Activated T-helper 17 cell treated with anti-CD3 and anti-CD28 coated beads, Interleukin-2, amount 50 U/mL, for 72 hours (primary cell): Measurements from ENCODE around the gene CA10. TPM values are rescaled to one million over a fixed set of nuclear protein-coding genes. Genes with fewer than 3 reads are reported as not detected.

ENCODE experiments used
- ATAC-seq: fragments of 150-1000 bp; cut with Tn5 transposase; replicated peaks from 2 replicates; pipeline ENCODE4 v1.10.0; 2021; ENCODE audit warnings: mild to moderate bottlenecking, moderate library complexity
- H3K27ac Mint-ChIP-seq: one replicate; pipeline ENCODE4 v1.8.0; 2022; ENCODE audit warnings: mixed read lengths
- H3K27me3 Mint-ChIP-seq: one replicate; pipeline ENCODE4 v1.8.0; 2022; ENCODE audit warnings: mixed read lengths
- H3K36me3 Mint-ChIP-seq: one replicate; pipeline ENCODE4 v1.8.0; 2022; ENCODE audit warnings: low read depth, mild to moderate bottlenecking, mixed read lengths
- H3K4me1 Mint-ChIP-seq: one replicate; pipeline ENCODE4 v1.8.0; 2022; ENCODE audit warnings: mixed read lengths
- H3K4me3 Mint-ChIP-seq: one replicate; pipeline ENCODE4 v1.8.0; 2022; ENCODE audit warnings: mild to moderate bottlenecking, mixed read lengths
- H3K9me3 Mint-ChIP-seq: one replicate; pipeline ENCODE4 v1.8.0; 2022; ENCODE audit warnings: mixed read lengths
- total RNA-seq, 2 donors: library from RNA; stranded (reverse); gene quantifications; one replicate each; pipeline ENCODE4 v1.2.3, GENCODE V29; 2022

The CA10 gene
- total RNA-seq: under 1 TPM in 1 of 2 donors, not detected in 1; 0.56 TPM

DNA sequence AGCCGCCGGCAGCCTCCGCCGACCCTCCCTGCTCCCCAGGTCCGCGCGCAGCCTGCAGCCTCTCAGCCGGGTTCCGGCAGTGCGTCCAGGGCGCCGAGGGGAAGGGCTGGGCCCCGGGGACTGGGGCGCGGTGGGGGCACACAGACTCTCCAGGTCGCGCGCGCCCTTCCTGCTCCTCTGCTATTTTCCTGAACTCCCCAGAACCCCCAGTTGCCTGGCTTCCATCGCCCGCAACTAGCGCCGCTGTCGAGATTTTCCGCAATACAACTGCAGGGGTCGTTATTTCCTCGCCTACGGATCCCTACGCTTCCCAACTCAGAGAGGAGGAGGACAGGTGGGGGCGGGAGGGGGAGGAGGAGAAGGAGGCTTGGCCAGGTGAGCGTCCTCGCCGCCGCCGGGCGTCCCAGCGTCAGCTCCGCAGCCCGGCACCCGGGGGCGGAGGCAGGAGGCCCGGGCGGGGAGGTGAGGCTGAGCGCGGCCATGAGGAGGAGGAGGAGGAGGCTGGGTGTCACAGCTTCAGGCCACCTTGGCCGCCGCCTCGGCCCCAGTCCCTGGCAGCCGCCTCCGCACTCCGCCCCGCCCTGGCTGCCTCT lies at the start of gene CA10:
Gene CA10 (minus strand): TSS at position 265 of the 593 bp plus-strand sequence.
- H3K4me1 Mint-ChIP-seq: peaks cover 5% of the 10 kb centered on the region
- H3K27ac Mint-ChIP-seq: no peak within 1 kb of the TSS
- H3K9me3 Mint-ChIP-seq: no peaks in the 10 kb centered on the region
- peak; percentile 19 for ATAC-seq
- H3K4me3 Mint-ChIP-seq: peak within 1 kb of the TSS; percentile 59
- H3K27me3 Mint-ChIP-seq: peaks cover 58% of the 10 kb centered on the region
- H3K36me3 Mint-ChIP-seq: no peaks in the 10 kb centered on the region

DNA sequence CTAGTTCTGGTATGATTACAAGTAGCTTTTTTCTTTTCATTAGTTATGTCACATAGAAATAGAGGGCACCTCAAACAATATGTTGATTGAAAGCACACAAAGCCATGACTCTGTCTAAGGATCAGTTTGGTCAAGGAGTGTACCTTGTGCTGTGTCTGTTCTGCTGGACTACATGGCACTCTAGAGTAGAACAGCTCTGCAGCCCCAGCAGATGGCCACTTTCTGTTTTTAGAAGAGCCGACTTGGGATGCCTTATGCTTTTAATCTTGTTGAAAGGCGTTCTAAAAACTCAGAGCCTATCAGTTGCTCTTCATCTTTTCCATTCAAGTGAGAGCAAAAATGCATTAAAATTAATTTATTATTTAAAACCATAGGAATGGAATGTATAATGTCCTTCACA lies 49.3 kb upstream of the CA10 start:
- no peak for ATAC-seq
- Mint-ChIP-seq H3K36me3 (no peaks in the 10 kb centered on the region), H3K9me3 (no peaks in the 10 kb centered on the region), H3K4me3 (no peak overlapping the region), H3K27me3 (no peaks in the 10 kb centered on the region), H3K4me1 (no peaks in the 10 kb centered on the region), H3K27ac (no peak overlapping the region)

DNA sequence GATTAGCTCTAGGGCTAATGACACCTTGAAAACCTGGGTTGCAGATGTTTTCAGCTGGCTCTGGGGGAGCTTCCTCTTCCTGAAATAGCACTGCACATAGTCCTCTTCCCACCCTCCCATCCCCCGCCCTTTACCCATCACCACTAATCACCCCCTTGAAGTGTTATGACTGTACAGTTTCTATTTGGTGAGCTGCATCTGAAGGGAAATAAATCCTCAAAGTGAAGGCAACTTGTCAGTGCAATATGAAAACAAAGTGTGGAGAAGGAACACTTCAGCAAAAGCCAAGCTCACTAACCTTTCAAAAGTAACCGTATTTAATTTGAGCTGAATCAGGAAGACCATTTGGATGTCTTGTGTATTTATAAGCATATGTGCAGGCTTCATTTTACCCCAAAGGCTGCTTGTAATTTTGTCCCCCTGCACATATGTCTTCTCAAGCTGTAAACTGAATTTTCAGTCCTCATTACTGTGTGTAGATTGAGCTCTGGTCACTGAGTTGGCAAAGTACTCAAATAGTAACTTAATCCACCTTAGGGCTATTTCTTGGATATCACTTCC lies 44.1 kb upstream of the CA10 start:
- Mint-ChIP-seq H3K4me3 (no peak overlapping the region), H3K27ac (no peak overlapping the region), H3K36me3 (no peaks in the 10 kb centered on the region), H3K27me3 (peaks cover 5% of the 10 kb centered on the region), H3K4me1 (no peaks in the 10 kb centered on the region), H3K9me3 (no peaks in the 10 kb centered on the region)
- ATAC-seq: no peak

DNA sequence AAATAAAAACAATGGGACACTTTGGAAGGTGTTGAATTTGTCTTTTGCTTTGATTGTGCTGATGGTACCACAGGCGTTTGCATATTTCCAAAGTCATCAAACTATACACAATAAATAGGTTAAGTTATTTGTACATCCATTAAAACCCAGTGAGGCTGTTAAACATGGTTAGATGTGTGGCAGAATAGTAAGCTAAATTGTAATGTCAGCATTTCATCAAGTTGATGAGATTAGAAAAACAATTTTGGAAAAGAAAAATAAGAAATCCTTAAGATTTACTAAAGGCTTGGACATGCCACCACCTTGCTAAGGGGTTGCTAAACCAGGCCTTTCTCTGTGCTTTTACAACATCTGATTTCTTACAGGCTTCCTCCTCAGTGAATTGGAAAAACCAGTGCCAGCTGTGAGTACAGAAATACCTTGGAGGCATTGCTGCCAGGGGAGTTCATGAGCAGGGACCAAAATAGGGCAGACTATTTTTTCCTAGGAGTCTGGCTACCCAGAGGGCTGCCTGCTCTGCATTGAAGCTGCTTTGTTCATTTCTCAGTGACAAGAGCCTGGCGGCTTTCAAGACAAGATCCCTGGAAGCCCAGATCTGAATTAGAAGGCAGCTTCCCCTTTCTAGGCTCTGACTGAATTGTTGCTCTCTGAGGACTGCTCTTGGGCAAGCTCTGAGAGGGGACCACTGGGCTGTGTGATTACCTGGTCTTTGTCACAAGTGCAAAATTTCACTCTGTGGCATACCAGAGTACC lies 43.4 kb upstream of the CA10 start:
- Mint-ChIP-seq H3K4me3 (no peak overlapping the region), H3K9me3 (no peaks in the 10 kb centered on the region)

DNA sequence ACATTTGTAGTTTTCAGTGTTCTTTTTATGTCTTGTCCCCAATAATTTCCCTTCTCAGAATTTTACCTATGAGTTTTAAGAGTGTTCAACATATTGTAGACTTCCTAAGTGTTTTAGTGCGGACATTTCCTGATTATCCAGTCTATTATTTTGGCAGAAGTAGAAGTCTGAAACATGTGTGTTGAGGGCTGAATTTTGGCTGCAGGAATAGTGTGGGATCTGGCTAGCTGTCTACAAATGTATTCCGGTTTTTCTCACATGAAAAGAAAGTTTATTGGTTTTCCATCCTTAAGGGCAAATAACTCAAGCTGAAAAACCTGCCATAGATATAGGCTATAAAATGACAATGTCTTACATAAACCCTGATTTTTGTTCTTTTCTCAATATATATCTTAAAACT lies 33.0 kb upstream of the CA10 start:
- Mint-ChIP-seq H3K27me3 (peaks cover 19% of the 10 kb centered on the region), H3K9me3 (no peaks in the 10 kb centered on the region), H3K27ac (no peak overlapping the region), H3K4me1 (no peaks in the 10 kb centered on the region), H3K4me3 (no peak overlapping the region), H3K36me3 (no peaks in the 10 kb centered on the region)
- no peak for ATAC-seq

More for the DNA sequence above, 43.4 kb upstream of the CA10 start:
- ATAC-seq: no peak
- H3K27me3 Mint-ChIP-seq: peaks cover 6% of the 10 kb centered on the region
- H3K27ac Mint-ChIP-seq: no peak overlapping the region
- no peaks in the 10 kb centered on the region for H3K4me1 Mint-ChIP-seq
- no peaks in the 10 kb centered on the region for H3K36me3 Mint-ChIP-seq

DNA sequence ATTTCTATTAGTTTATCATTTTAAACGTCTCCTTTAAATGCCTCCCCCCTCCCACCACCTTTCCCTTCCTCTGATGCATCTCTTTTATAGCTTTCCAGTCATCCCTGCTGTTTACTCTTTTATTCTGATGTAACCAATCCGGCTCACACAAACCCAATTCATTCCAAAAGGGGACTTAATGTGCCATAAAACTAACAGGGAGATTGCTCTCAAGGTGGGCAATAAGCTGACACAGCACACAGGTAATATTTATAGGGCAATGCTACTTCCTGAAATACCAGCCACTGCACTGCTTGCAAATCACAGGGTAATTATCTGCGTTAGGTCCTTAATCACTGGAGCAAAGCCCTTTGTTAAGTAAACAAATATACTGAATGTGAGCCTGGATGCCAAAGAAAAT lies 23.3 kb upstream of the CA10 start:
- Mint-ChIP-seq H3K4me3 (no peak overlapping the region), H3K27ac (no peak overlapping the region), H3K9me3 (no peaks in the 10 kb centered on the region), H3K4me1 (no peaks in the 10 kb centered on the region), H3K36me3 (no peaks in the 10 kb centered on the region), H3K27me3 (peaks cover 37% of the 10 kb centered on the region)
- no peak for ATAC-seq

DNA sequence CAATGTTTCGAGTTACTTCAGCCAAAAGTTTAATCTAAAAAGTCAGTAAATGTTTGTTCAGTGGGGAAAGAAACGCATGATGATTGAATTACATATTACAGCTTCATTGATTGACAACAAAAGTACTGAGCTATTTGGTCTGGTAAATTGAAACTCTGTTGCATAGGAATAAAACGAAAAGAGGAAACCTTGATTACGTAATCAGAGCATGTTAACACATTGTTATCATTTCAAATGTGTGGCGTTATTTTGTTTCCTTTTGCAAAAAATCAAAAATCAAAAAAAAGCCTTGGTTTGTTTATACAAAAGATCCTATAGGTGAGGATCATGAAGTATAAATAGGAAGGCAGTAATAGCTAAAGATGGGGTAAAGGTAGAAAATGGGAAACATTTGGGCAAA lies 19.5 kb upstream of the CA10 start:
- Mint-ChIP-seq H3K9me3 (no peaks in the 10 kb centered on the region), H3K36me3 (no peaks in the 10 kb centered on the region), H3K4me1 (no peaks in the 10 kb centered on the region), H3K27ac (no peak overlapping the region), H3K27me3 (peaks cover 31% of the 10 kb centered on the region), H3K4me3 (no peak overlapping the region)
- no peak for ATAC-seq

DNA sequence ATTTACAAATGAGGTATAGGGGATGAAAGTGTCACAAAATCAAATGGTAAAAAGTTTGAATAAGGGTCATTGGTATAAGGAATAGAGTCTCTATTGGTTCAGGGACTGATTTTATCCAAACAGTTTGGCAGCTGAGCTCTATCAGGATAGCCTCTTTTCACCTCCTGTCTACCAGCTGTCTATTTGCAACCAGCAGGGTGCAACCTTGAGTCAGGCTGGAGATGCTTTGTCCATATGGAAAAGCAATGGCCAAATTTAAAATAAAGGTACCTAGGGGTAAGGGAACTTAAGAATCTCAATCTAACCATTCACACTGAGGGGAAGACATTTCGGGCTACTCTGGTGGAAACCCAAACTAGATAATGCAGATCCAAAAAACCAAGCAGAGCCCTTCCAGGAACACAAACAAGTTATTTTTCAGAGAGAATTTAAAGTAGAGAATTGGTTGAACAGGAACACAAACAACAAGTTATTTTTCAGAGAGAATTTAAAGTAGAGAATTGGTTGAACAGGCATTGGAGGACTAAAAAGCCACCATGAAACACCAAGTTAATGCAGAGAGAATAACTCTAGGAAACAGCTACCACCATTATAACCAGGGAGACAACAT lies 12.6 kb upstream of the CA10 start:
- no peaks in the 10 kb centered on the region for H3K9me3 Mint-ChIP-seq
- peaks cover 9% of the 10 kb centered on the region for H3K27me3 Mint-ChIP-seq
- no peaks in the 10 kb centered on the region for H3K4me1 Mint-ChIP-seq
- no peak for ATAC-seq
- no peak overlapping the region for H3K27ac Mint-ChIP-seq
- no peaks in the 10 kb centered on the region for H3K36me3 Mint-ChIP-seq
- H3K4me3 Mint-ChIP-seq: no peak overlapping the region

DNA sequence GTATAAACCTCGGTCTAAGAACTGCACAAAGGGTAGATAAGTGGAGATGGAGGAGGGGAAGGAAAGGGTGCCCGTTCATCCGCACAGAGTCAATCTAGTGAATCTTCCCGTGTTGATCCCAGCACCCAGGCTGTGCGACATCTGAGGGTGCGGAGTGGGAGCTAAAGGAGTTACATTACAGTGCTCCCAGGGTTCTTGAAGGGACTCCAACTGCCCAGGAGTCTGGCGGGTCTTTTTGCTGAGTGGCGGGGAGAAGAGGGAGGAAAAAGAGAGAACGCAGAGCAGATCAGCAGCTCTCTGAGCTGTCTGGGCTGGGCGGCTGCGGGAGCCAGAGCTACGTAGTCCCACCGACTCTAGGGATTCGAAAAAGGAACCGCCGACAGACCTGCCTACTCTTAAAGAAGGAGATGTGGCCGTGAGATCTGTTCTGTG lies 1.6 kb upstream of the CA10 start:
- Mint-ChIP-seq H3K4me1 (peaks cover 5% of the 10 kb centered on the region), H3K27me3 (peaks cover 62% of the 10 kb centered on the region), H3K27ac (no peak overlapping the region), H3K9me3 (no peaks in the 10 kb centered on the region), H3K4me3 (no peak overlapping the region), H3K36me3 (no peaks in the 10 kb centered on the region)
- ATAC-seq: no peak

DNA sequence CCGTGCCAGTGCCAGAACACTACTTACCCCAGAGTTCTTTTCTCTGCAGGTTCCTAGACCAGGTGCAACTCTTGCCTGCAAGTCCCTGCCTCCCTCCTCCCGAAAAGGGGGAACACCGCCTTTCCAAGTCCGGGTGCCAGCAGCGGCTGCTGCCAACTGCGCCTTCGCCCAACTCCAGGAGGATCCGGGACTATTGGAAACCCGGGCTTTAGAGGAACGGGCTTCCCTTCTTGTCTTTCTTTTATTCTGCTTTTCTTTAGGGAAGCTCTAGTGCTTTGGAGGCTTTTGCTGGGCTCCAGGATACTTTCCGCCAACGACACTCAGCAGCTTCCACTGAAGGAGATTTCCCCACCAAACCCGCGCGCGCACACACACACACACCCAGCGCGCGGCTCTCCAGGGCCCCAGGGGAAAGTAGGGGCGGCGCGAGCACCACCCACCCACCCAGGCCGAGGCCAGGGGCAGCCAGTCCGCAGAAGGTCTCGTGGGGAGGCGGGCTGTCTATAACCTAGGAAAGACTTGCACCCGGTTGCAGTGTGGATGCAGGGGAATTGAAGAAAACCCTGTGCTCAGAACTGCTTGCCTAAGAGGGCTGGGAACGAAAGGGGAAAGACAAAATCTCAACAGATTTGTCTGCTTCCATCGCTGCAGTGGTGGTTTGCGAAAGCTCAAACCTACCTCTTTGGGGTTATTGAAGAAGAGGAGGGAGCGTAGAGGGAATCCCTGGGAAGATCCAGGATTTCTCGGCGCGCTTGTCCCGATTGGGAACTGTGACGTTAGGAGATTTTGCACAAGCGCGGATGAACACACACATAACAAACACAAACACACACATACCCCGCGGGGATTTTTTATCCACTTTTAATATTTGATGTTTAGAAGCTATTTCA lies 977 bp upstream of the CA10 start:
- ATAC-seq: no peak
- Mint-ChIP-seq H3K27ac (no peak overlapping the region), H3K4me3 (peak overlapping the region; percentile 47)

DNA sequence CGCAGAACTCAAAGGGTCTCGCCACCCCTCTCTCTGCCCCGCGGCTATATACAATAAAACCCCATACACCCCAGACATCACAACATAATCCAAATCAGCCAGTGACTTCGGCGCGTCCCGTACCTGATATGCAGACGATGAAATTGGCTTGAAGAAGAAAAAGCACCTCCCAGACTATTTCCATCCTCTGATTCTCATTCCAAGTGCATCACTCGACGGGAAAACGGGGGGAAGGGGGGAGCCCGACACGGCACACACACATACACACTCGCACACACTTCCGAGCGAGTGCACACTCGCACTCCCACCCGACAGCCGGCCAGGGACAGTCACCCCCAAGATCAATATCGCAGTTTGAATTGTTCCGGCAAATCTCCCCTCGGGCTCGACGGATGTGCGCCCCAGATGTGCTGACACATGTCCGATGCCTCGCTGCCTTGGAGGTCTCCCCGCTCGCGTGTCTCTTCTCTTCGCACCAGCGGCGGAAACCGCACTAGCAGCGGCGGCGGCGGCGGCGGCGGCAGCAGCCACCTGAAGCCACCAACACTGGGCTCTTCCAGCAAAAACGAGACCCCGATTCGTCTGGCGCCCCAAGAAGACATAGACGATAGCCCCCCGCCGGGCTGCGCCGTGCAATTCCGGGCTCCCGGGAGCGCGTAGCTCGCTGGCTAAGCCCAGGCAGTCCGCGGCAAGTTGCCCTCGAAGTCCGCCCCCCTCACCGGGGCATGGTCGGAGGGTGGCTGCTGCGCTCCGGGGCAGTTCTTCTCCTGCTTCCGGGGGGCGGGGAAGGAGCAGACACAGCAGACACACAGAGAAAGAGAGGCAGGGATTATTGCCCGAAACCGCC lies 688 bp downstream of the CA10 start:
- H3K4me1 Mint-ChIP-seq: peaks cover 5% of the 10 kb centered on the region
- no peaks in the 10 kb centered on the region for H3K36me3 Mint-ChIP-seq
- H3K9me3 Mint-ChIP-seq: no peaks in the 10 kb centered on the region
- ATAC-seq: peak; percentile 18
- peaks cover 58% of the 10 kb centered on the region for H3K27me3 Mint-ChIP-seq
- H3K27ac Mint-ChIP-seq: no peak overlapping the region
- H3K4me3 Mint-ChIP-seq: peak overlapping the region; percentile 59

More for the DNA sequence above, 977 bp upstream of the CA10 start:
- Mint-ChIP-seq H3K9me3 (no peaks in the 10 kb centered on the region), H3K36me3 (no peaks in the 10 kb centered on the region), H3K27me3 (peaks cover 58% of the 10 kb centered on the region), H3K4me1 (peaks cover 5% of the 10 kb centered on the region)

DNA sequence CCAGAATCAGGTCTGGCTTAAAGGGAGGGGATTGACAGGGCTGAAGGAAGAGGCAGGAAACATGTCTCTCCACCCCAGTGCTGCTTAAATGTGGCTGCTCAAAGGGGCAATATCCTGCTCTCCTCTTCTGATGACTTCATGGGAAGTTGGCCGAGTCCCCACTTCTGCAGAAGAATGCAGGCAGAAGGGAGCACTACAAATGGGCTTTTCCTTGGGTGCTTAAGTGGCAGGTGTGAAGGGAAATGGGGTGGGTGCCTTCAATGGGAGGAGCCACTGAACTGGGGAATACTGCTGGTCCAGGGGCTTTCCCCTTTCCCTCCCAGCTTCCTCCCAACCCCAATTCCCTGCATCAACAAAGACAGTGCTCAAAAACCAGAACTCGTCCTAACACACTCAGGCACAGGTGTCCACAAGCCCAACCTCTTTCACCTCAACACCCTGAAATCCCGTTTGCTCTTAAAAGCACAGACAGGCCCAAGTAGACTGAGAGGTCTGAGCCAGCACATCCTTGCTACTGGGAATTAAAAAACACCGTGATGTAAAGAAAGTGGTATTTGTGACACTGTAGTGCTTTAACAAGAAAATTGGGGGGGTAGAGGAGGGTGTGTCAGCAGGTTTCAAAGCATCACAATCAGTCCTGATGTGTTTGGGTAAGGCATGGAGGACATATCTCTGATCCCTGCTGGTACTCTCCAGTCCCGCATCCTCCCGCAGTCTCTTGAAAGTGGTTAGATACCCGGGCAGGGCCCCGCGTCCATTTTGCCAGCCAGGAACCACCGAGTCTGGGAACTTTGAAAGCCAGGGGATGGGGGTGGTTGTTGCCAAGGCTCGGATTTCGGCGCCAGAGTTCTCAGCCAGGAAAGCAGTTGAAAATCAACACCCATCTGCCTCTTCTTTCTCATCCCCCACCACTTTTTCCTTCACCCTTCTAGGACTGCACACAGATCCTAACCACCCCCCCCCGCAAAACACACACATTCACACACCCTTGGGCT lies 1.6 kb downstream of the CA10 start:
- Mint-ChIP-seq H3K36me3 (no peaks in the 10 kb centered on the region), H3K4me3 (peak overlapping the region; percentile 59), H3K4me1 (peaks cover 5% of the 10 kb centered on the region), H3K27ac (no peak overlapping the region), H3K27me3 (peaks cover 53% of the 10 kb centered on the region), H3K9me3 (no peaks in the 10 kb centered on the region)
- ATAC-seq: no peak
